PFSK-1 (cell line): ENCODE measurements around the gene PCDHGB4.

Source experiments
- POLR2AphosphoS5 ChIP-seq: IDR thresholded peaks from 2 replicates; pipeline ENCODE4 v1.6.1; 2012; ENCODE audit warnings: low read depth, mild to moderate bottlenecking, control low read depth, low read length, moderate library complexity
- TF ChIP-seq, protein P1 (sequence below), 2 experiments: IDR thresholded peaks; 2 replicates each; pipeline versions ENCODE4 v1.6.1 to v1.8.0; 2011 to 2012; ENCODE audit warnings: low read depth in 2 of 2, low read length in 2 of 2, control low read depth in 1 of 2, inconsistent platforms in 1 of 2, mild to moderate bottlenecking in 1 of 2, moderate library complexity in 1 of 2; ENCODE audit not compliant: insufficient read depth in 1 of 2

DNA sequence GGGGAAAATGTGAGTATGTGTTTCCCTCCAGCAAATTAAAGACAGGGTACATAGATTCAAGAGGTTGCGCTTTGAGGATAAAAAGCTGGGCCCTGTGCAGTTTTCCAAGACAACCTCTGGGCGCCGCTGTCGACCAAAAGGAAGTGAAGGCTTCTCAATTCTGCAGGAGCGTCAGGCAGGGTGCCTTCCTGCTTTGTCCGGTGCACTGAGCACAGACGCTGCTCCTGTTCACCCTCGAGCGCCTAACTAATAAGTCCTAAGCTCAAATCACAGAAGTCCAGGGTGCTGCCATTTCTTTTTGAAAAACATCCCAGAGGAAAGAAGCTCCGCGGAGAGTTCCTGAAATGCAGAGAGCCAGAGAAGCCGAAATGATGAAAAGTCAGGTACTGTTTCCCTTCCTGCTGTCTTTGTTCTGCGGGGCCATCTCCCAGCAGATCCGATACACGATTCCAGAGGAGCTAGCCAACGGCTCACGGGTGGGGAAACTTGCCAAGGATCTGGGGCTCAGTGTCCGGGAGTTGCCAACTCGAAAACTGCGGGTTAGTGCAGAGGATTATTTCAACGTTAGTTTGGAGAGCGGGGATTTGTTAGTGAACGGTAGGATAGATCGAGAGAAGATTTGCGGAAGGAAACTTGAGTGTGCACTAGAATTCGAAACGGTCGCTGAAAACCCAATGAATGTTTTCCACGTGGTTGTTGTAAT, 37.4 kb upstream of the PCDHGB4 start, which contains the start of gene PCDHGB1:
- TF ChIP-seq, protein P1, sequence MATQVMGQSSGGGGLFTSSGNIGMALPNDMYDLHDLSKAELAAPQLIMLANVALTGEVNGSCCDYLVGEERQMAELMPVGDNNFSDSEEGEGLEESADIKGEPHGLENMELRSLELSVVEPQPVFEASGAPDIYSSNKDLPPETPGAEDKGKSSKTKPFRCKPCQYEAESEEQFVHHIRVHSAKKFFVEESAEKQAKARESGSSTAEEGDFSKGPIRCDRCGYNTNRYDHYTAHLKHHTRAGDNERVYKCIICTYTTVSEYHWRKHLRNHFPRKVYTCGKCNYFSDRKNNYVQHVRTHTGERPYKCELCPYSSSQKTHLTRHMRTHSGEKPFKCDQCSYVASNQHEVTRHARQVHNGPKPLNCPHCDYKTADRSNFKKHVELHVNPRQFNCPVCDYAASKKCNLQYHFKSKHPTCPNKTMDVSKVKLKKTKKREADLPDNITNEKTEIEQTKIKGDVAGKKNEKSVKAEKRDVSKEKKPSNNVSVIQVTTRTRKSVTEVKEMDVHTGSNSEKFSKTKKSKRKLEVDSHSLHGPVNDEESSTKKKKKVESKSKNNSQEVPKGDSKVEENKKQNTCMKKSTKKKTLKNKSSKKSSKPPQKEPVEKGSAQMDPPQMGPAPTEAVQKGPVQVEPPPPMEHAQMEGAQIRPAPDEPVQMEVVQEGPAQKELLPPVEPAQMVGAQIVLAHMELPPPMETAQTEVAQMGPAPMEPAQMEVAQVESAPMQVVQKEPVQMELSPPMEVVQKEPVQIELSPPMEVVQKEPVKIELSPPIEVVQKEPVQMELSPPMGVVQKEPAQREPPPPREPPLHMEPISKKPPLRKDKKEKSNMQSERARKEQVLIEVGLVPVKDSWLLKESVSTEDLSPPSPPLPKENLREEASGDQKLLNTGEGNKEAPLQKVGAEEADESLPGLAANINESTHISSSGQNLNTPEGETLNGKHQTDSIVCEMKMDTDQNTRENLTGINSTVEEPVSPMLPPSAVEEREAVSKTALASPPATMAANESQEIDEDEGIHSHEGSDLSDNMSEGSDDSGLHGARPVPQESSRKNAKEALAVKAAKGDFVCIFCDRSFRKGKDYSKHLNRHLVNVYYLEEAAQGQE (IDR thresholded peaks at IDR 0.05; ENCODE audit: insufficient read depth in 1 of 2, low read depth in 2 of 2, low read length in 2 of 2), result no peak
- TF ChIP-seq POLR2AphosphoS5, result peak; percentile 51; the same call in 1 of the 2 replicates
